Right forelimb (tissue), 1 donor: ENCODE results near the gene TTC22.

Source experiments
- DNase-seq: peaks from one replicate; pipeline ENCODE4 v3.0.0-alpha.2; 2018

TTC22 gene

DNA sequence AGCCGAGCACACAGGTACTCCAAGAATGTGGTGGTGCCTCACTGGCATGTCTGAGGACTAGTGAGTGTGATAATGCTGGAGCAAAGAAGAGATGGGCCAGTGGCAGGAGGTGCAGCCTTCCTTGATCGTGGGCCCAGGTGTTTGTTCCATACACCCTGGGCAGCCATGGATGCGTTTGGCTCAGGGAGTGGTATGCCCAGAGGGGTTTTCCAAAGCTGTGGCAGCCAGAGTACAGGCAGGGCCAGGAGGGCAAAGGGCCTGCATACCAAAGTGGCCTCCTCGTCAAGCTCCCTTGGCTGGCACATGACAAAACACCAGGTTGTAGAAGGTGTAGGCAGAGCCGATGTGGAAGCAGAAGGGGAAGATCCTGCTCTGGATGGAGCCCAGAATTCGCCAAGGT lies 55.8 kb downstream of the TTC22 start:
- DNase-seq, result no peak

DNA sequence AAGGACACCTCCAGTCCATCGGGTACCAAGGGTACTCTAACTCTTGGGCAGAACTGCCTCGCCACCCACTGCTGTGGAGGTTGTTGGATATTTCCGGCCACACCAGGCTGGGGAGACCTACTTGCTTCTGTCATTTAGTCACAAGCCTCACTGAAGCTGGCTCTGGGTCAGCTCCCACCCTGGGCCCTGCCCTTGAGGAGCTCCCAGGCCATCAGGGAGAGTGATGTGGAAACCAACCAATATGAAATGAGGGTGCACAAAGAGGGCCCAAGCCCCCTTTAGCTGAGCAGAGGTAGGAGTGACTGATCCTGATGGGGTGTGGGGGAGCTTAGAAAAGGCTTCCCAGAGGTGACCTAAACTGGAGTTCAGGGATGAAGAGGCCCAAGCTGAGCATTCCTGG lies 56.4 kb downstream of the TTC22 start:
- no peak for DNase-seq

DNA sequence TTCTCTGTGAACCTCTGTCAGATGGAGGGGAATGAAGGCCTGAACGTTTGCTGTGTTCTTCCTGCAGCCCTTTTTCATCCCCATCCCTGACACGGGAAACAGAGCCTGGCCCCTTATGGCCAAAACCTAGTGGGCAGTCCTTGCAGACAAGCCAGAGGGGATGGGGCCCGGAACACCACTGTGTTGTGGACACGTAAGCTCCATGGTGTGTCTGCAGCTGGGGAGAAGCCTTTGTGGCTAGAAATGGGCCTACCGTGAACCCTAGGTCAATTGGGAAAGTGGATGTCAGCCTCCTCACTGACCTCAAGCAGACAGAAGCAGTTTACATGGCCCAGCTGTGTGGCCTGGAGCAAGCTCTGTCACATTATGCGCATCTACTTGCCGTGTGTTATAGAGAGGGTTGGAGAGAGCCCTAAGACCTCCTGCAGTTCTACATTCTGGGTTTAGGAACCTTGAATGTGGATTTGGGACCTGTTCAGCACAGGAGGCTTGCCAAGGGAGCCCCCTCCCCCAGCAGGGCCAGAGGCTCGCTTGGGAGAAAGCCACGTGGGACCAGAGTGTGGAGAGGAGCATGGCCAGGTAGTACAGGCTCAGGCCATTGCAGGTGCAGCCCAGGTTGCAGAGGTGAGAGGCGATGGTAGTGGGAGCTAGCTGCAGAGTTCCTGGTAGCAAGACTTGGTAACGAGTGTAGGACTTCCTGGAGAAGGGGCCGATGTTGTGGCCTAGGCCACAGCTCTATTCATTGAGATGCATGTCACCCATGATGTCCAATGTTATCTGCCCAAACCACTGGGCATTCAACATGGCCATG lies 57.5 kb downstream of the TTC22 start:
- no peak for DNase-seq

DNA sequence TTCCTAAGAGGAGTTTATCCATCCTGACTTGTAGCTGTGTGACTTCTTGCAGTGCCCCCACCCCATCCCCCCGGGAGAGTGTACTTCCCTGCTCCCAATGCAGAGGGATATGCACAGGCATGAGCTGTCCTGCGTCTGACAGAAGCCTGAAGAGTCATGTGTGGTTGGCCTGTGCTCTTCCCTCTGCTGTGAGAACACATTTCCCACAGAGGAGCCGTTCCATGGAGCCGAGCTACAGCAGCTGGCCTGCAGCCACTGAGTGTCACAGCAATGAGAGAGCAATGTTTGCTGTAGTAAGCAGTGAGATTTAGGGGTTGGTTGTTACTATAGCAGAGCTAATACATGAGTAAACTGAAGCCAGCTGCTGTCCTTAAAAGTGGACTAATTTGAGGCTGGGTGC lies 58.8 kb downstream of the TTC22 start:
- no peak for DNase-seq

DNA sequence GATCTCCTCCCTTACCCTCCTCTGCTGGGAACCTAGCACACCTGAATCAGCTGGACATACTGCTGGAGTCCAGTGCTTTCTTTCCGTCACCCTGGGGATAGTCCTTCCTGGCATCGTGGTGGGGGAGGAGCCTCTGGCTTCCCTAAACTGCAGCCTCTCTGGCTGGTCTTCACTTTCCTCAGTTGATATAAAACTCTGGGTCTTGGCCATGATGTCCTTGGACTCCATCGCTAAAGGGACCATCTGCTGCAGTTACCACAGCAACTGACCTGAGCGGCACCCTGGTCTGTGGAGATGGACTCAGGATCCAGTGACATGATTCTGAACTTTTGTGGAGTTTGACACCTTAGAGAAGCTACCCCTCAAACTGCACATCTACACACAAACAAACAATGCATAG lies 59.6 kb downstream of the TTC22 start:
- DNase-seq, result no peak

DNA sequence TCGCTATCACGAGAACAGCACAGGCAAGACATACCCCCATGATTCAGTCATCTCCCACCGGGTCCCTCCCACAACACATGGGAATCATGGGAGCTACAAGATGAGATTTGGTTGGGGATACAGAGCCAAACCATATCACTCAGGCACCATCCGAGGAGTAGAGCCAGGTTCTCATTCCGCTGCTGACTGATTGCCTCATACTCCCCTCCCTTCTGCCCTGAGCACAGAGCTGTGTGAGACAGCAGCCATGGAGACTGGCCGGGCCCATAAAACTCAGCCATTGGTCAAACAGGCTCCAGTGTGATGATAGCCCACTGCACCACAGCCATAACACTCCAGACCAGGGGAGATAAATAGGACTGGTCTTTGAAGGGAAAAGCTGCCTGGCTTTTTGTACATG lies 62.9 kb downstream of the TTC22 start:
- DNase-seq, result no peak

DNA sequence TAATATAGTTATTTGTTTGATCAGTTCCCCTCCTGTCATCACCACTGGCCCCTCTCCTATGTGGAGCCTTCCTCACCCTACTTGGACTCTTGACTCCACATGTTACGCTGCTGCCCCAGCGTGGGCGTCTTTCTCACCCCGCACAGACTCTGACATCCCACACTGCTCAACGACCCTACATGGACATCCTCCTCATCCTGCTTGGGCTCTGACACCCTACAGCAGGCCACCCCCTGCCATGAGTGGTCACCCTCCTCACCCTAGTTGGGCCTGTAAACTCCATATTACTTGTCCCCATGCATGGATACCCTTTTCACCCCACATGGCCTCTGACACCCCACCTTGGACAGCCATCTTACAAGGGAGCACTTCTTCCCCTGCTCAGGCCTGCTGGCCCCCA lies 64.4 kb downstream of the TTC22 start:
- DNase-seq, result no peak
